Prostate gland (tissue), 2 donors: Measurements from ENCODE around the gene DGCR8.

Source experiments
- CTCF ChIP-seq, 4 experiments: fragments of 200-600 bp in 2 of 4; fragments of 450-650 bp in 2 of 4; sonication (generic) in 2 of 4; IDR thresholded peaks; 1 replicate in 3 of 4; 2 replicates in 1 of 4; pipeline ENCODE4 v1.5.1; 2016 to 2019; ENCODE audit warnings: antibody characterized with exemption in 4 of 4, mild to moderate bottlenecking in 2 of 4, moderate library complexity in 2 of 4
- POLR2A ChIP-seq: fragments of 450-650 bp; IDR thresholded peaks from one replicate; pipeline ENCODE4 v1.6.1; 2016; ENCODE audit warnings: antibody characterized with exemption, mild to moderate bottlenecking

DNA sequence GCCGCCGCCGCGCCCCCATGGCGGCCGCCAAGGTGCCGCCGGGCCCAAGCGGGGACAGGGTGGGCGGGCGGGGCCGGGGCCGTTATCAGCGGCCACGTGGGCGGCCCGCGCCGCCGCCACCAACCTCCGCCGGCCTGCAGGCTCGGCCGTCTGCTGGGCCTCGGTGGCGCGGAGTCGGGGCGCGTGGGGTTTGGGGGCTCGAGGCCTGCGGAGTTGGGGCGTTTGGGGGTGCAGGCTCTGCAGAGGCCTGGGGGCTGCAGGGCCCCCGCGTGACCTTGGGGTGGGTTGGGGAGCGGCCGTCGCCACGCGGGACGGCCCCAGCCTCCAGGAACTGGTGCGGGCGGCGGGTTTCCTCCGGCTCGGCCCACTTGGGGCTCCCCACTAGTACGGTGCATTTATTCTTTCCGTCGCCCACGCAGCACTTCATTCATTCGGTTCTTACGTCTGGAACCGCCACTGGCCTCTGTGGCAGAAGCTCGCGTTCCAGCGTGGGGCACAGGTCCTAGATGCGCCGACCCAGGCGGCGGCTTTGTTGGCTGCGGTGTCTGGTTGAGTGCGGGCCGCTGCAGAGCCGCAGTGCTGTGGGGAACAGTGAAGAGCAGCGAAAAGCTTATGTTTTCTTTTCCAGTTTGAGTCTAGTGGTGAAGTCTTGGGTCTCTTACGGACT is 37.7 kb downstream of the DGCR8 start:
- TF ChIP-seq CTCF (IDR thresholded peaks at IDR 0.05), result no peak
- no peak for TF ChIP-seq POLR2A
